GM21737 (cell line): ENCODE results near the gene ZC3H4.
"Not testable (repeated sequence)": the region's sequence is repeated elsewhere in the genome, so short reads cannot be mapped to it uniquely, and the experiment has no call there.

Experiments
- ATAC-seq: cut with Tn5 transposase; IDR thresholded peaks from one replicate; pipeline ENCODE4 v1.9.1; 2021; ENCODE audit warnings: mild to moderate bottlenecking, moderate library complexity; ENCODE audit not compliant: unreplicated experiment

Gene ZC3H4

DNA sequence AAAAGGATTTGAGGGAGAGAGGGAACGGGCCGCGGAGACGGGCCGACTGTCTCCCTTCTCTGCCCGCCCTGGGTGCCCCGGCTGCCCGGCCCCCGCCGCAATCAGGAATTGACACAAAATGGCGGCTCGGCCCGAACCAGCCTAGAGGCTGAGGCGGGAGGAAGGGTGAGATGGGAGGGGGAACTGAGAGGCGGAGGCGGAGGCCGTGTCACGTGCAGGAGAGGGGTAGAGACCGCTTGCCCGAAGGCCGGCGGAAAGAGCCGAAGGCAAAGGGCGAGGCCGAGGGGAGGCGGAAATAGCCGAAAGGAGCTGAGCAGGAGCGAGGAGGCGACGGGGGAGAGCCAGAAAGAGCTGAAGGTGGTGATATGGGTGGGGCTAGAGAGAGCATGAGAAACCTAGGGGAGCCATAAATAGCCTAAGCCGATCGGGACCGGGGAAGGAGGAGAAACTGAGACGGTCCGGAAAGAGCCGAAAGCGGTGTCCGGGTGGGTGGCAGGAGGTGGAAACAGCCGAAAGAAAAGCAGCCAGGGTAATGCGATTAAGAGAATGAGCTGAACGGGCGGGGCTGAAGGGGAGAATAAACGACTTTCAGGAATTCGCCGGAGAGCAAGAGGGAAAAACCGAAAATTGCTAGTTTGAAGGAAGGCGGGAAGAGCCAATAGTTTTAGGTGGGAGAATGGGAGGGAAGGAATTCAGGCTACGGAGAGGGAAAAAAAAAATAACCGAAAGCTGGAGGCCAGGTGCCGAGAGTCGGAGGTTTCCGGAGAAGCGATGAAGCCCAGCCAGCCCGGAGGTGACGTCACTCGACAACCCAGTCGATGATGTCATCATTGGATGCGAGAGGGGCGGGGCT, at the start of gene ZC3H4:
ZC3H4 (minus strand) TSS at position 780 of the 853 bp plus-strand sequence. CDS start 1,192 bp downstream, outside the sequence.
- ATAC-seq, result peak; percentile 74

DNA sequence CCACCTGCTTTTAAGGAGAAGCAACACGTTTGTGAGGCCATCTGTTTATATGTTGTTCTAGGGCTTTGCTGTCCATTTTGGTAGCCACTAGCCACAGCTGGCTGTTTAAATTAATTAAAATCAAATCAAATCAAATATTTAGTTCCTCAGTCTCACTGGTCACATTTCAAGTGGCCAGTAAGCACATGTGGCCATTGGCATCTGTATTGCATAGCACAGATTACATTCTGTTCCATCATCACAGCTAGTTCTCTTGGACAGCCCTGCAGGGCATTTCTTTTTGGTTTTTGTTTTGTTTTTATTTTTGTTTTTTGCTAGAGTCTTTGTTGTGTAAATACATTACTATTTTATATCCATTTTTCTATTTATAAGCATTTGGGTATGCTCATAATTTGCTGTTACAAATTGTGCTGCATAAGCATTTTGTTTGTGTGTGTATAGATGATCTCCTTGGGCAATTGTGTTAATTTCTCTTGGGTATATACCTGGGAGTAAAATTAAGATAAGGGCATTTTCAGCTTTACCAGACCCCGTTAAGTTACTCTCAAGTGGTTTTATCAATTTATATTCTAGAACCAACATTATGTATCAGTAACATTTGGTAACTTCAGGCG, 48.4 kb upstream of the ZC3H4 start:
- no peak for ATAC-seq

DNA sequence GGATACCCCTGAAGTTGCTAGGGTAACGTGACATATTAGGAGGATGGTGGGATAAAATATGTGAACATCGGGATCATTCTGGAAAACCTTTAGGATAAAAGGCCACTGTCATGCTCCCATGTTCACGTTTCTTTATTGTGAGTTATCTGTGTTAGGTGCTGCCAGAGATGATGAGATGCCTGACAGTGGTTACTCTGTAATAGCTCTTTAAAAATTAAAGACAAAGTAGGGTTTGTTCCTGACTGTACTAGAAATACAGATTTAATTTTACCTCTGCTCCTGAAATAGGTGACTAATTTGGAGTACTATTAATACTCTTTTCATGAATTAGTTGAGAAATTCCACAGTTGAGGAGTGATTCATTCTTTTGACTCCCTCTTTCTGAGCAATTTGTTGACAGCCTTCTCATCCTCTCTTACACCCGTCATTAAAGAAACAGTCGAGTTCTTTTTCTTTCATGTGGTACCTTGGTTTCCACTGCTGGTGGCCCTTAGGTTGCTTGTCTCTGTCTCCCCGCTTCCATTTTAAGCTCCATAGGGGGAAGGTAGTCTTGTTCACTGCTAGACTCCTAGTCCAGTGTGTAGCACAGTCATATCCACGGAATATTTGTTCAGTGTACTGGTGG, 45.4 kb upstream of the ZC3H4 start:
- no peak for ATAC-seq

DNA sequence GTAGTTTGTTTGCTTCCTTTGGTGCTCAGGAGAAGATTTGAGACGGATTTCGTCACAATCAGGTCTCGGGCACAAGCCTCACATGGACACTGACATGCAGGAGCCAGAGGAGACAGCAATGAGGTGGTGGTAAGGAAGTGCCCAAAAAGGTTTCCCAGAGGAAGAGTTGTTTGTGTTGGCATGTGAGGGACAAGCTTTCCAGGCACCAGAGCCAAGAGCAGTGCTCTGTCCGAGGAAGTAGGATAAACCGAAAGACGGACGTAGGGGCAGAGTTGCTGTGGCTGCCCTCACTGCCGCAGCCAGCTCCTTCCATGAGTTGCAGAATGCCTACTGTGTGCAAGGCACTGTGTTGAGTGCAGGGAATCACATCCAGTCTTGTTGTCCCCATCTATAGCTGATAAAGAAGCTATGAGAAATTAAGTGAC, 44.8 kb upstream of the ZC3H4 start:
- ATAC-seq, result no peak

DNA sequence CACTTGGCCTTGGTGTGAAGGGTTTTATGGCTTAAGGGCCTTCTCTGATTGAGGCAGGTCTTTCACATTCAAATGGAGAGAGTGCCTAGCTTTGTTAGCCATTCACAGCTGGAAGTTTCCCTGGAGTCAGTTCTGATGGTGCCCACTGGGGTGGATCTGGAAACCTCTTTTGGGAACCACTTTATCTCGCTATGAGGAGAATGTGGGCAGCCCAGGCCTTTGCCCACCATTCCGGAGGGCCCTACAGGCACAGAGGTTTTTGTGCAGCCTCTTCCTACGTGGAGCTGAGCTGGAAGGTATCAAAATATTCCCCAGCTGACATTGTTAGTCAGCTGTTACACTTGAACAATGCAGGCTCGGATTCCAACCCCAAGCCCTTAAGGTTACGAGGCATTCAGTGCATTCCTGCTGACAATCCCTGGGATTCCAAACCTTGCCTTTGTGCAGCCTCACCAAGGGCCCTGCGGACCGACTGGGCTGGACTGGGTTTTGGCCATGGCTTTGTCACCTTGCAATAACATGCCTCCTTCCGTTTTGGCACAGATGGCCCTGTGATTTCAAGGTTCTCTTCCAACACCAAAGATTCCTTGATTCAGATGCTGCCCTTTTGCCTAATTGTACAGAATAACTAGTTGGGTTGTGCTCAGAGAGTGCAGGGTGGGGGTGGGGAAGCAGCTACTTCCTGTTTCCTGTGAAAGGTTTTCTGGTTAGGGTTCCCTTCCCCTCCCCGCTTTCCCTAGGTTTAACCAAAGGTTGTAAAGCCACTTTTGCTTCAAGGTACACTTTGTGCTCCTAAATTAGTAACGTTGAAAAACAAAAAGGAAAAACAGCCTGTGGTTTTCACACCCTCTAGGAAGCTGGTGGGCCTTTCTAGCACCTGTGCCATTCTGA, 44.1 kb upstream of the ZC3H4 start:
- ATAC-seq, result no peak

DNA sequence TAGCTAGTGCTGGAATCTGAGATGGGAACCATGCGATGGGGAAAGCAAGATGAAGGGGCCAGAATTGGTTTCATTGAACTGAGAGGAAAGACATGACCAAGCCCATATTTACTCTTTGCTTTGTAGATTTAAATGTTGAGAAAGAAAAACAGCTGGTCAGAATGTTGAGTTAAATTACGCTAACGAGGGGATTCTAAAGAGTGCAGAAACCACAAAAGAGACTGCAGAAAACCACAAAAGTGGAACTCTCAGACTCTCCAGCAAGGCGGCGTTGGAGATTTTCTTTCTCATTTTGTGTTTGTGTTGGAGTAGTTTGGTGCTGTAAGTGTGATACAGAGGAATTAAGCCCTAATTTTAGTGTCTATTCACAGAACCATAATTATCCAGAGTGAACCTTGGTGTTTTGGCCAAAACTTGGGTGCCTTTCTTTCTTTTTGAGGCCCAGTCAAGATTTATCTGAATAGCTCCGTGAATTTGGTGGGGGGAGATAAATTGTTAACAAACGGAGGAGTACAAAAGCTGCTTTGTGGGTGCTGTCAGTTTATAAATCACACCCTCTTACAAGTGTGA, 43.4 kb upstream of the ZC3H4 start:
- no peak for ATAC-seq

DNA sequence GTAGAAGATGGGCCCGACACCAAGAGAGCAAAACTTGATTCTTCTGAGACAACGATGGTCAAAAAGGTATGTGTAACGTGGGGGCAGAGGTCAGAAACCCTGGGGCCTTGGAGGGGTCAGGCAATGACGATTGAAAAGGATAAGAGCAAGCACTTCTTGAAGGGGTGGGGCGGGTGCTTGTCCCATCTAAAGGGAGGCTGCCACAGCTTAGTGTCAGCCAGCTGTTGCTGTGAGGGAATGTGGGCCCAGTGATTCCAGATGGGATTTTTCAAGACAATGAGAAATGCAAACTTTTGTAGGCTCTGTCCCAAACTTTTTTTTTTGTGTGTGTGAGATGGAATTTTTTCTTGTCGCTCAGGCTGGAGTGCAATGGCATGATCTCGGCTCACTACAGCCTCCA, 41.6 kb upstream of the ZC3H4 start:
- ATAC-seq, result no peak

DNA sequence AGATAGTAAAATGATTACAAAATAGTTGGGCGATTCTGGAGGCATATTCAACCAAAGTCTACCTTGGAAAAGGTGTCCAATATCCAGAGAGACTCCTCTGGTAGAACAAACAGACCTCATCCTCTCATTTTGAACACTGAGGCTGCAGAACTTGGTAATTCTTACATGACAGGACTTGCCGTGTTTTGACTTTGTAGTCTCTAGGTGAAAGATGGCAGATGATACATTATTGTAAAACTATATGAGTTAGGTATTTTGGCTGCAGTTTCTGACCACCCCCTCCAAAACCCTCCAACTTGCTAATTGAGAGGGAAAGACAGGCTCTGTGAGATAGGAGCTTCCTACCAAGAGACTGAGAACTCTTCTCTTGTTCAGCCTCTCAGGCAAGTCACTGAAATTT, 39.7 kb upstream of the ZC3H4 start:
- no peak for ATAC-seq

DNA sequence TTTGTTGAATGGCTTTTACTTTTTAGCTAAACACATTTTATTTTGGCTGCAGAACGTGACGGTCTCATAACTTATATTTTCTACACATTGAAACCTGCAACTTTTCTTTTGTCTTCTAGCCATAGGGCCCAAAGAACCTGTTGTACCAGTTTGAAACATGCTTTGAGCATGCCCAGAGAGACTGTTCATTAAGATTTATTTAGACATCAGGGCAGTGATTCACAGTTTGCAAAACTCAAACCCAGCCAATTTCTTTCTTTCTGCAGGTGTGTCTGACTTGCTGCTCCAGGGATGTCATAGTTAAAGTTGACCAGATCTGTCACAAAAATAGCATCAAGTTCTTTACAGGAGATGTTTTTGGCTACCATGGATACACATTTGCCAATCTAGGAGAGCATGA, 39.1 kb upstream of the ZC3H4 start:
- no peak for ATAC-seq

DNA sequence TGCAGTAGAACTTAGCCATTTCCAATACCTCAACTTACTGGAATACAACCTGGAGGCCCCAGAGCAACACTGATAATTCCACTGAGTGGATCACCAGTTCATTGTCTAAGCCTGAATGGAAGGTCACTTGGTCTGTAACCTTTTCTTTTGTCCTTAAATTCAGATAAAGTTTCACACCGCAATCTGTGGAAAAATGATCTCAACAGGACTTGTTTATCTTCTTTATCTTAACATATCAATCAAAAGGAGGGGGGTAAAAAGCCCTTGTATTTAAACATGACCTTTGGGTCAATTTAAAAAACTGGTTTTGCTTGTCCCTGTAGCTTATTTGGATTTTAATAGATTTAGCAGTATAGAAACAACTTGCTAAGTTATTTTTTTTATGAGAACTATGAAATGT, 38.6 kb upstream of the ZC3H4 start:
- ATAC-seq, result no peak

DNA sequence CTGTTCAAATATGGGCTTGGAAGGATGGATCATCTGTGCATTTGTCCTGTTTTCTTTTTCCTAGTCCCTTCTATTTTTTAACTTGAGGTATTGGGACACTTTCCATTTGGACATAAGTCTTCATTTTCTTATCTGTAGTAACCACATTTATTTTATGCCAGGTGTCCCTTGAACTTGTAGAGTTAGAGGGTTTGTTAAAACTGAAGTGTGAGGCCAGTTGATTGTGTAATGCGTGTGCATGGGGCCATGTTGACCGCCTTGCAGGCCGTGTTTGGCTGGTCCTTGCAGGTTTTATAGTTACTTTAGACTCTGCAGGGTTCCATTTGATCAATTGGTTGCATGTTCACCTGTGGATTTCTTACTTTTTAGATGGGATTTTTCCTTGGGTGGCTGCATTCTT, 38.1 kb upstream of the ZC3H4 start:
- no peak for ATAC-seq

DNA sequence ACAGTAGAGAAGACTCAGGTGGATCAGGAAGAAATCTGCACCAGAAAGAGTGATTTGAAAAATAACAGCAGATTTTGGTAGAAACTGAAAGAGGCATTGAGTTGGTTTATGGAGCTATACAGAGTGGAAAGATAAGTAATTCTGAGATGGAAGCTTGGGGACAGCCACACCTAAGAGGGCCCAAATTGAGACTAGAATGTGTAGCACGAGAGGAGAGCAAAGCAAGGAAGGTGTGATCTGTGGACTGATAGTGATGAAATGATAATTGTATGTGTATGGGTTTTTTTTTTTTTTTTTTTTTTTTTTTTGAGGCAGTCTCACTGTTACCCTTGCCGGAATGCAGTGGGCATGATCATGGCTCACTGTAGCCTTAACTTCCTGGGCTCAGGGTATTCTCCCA, 33.3 kb upstream of the ZC3H4 start:
- ATAC-seq, result no peak

DNA sequence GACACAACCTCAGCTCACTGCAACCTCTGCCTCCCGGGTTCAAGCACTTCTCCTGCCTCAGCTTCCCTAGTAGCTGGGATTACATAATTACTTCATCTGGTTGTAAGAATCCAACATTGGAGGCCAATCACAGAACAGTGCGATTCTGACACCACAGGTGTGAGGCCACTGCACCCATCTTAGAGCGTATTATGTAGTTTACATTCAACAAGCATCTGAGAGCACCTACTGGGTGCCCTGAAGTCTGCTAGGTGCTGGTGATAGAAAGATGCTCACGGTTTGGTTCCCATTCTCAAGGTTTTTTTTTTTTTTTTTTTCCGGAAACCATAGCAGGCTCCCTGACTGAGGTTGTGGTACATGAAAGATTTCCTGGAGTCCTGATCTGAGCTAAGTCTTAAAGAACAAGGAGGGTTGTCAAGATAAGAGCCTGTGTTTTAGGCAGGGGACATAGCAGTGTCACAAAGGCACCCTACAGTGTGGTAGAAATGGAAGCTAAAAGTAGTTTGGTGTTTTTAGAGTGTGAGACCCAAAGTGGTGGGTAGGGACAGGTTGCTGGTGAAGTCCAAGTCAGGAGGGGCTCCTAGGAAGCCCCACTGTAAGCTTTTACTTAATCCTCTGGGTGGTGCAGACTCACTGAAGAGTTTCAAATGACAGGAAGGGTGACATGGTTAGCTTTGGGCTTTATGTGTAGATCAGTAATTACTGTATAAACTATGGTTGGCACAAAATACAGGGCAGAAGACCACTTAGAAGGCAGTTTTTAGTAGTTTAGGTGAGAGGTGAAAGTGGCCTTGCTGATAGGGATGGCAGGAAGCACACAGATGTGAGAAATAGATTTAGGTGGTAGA, 32.3 kb upstream of the ZC3H4 start:
- no peak for ATAC-seq

DNA sequence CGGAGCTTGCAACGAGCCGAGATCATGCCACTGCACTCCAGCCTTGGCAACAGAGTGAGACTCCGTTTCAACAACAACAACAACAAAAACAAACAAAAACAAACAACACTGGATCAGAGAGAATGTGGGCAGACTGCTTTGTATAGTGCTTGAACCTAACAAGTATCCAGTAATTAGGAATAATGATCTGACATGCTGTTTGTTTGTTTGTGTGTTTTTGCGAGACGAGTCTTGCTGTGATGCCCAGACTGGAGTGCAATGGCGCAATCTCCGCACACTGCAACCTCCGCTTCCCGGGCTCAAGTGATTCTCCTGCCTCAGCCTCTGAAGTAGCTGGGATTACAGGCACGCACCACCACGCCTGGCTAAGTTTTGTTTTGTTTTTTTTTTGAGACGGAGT, 31.1 kb upstream of the ZC3H4 start:
- ATAC-seq, result no peak

DNA sequence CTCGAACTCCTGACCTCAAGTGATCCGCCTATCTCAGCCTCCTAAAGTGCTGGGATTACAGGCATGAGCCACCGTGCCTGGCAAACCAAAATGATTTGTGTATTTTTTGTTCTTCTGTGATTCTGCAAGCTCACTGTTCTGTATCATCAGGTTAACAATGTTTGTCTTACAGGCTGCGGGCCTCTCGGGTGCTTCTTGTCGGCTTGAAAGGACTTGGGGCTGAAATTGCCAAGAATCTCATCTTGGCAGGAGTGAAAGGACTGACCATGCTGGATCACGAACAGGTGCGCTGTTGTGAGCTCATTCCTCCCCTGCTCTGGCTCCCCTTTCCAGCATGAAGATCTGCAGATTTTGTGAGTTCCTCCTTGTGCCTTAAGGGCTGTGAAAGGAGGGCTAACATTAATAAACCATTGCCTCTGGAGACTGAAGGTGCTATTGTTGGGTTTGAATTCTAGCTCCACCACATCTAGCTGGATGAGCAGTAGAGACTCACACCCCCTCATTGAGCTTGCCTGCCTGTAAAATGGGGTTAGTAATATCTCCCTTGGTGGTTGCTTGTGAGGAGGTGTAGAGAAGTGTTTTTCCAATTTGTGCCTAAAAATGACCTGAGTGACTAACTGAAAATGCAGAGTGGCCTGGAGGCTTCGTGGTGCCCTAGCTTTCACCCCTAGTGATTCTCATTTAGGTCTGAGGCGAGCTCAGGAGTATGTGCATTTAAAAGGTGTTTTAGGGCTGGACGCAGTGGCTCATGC, 29.9 kb upstream of the ZC3H4 start:
- ATAC-seq, result no peak

DNA sequence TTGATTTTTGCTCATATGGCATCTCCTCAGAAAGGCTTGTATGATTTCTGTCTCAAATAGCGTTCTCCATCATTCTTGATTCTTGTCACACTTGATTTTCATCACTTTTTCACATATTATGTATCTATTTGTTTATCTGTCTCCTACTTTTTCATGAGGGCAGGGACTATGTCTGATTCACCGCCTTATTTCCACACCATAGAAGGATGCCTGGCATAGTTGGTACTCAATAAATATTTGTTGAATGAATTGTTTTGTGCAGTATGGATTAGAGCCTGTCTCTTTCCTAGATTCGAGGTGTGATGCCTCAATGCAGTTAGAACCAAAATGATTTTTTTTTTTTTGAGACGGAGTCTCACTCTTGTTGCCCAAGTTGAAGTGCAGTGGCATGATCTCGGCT, 29.2 kb upstream of the ZC3H4 start:
- ATAC-seq, result no peak

DNA sequence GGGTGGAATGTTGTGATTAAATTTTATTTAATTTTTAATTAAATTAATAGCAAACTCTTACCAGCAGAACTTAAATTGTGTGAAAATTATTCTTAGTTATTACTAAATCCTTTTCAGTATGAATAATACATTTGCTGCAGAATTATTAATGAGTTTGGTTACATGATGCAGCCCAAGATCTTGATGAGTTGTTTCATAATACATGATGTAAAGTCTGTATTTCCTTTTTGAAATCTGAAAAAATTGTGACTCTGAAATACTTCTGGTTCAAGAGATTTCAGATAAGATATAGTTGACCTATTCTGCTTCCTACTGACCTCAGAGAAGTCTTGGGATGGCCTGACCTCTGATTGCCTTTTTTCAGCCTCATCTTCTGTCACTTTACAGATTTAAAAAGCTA, 28.1 kb upstream of the ZC3H4 start:
- ATAC-seq, result no peak

DNA sequence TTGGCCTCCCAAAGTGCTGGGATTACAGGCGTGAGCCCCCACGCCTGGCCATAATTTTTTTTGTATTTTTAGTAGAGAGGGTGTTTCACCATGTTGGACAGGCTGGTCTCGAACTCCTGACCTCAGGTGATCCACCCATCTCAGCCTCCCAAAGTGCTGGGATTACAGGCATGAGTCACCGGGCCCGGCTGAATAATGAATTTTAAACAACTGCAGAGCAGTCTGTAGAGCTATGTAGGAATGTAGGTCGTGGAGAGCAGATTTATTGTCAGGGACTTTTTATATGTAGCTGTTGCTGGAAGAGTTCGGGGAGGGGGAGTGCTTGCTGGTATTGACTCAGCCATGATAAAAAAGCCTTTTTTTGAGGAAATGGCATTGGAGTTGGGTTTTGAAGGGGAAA, 27.7 kb upstream of the ZC3H4 start:
- not testable (repeated sequence) for ATAC-seq

DNA sequence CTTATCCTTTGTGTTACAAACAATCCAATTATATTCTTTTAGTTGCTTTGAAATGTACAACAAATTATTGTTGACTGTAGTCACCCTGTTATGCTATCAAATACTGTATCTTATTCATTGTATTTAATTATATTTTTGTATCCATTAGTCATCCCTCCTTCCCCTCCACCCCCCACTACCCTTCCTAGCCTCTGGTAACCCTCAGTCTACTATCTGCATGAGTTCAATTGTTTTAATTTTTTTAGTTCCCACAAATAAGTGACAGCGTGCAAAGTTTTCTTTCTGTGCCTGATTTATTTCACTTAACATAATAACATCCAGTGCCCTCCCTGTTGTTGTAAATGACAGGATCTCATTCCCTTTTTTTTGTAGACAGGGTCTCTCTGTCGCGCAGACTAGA, 21.6 kb upstream of the ZC3H4 start:
- ATAC-seq, result no peak
